Measurements from ENCODE around the gene ZNF787.
A peak's percentile ranks its signal among the peaks of the same experiment; 100 is the strongest.
"Not testable (repeated sequence)": the region's sequence is repeated elsewhere in the genome, so short reads cannot be mapped to it uniquely, and the experiment has no call there.

Gene ZNF787

GRCh38 chr19:56119582-56119978, 1.5 kb downstream of the ZNF787 start:
- no peak for DNase-seq

GRCh38 chr19:56118666-56119581, 2.2 kb downstream of the ZNF787 start:
- no peak for DNase-seq

GRCh38 chr19:56117889-56118288, 3.2 kb downstream of the ZNF787 start:
- DNase-seq, result no peak

GRCh38 chr19:56117376-56117884, 3.7 kb downstream of the ZNF787 start:
- no peak for DNase-seq

GRCh38 chr19:56116606-56117005, 4.5 kb downstream of the ZNF787 start:
- no peak for DNase-seq

- DNase-seq, result no peak
Observed at GRCh38 chr19:56115490-56115889, 5.6 kb downstream of the ZNF787 start.

- DNase-seq, result no peak
Observed at GRCh38 chr19:56114778-56115110, 6.4 kb downstream of the ZNF787 start.

GRCh38 chr19:56114051-56114777, 6.9 kb downstream of the ZNF787 start:
- no peak for DNase-seq

GRCh38 chr19:56113074-56113632, 7.9 kb downstream of the ZNF787 start:
- DNase-seq, result no peak

GRCh38 chr19:56112313-56112709, 8.8 kb downstream of the ZNF787 start:
- no peak for DNase-seq

GRCh38 chr19:56111601-56112312, 9.3 kb downstream of the ZNF787 start:
- DNase-seq, result no peak

- DNase-seq, result no peak
Observed at GRCh38 chr19:56110515-56111448, 10.3 kb downstream of the ZNF787 start.

GRCh38 chr19:56109226-56109625, 11.9 kb downstream of the ZNF787 start:
- no peak for DNase-seq

- no peak for DNase-seq
Observed at GRCh38 chr19:56108447-56109195, 12.5 kb downstream of the ZNF787 start.

GRCh38 chr19:56107626-56108351, 13.3 kb downstream of the ZNF787 start:
- peak; percentile 38 for DNase-seq

- no peak for DNase-seq
Observed at GRCh38 chr19:56106993-56107392, 14.1 kb downstream of the ZNF787 start.

GRCh38 chr19:56106397-56106849, 14.7 kb downstream of the ZNF787 start:
- no peak for DNase-seq

- DNase-seq, result not testable (repeated sequence)
Observed at GRCh38 chr19:56105831-56106396, 15.2 kb downstream of the ZNF787 start.

- DNase-seq, result peak; percentile 60
Observed at GRCh38 chr19:56105090-56105701, 15.9 kb downstream of the ZNF787 start.
